ENCODE data around the gene SLC47A1. TPM values are rescaled to one million over a fixed set of nuclear protein-coding genes. Genes with fewer than 3 reads are reported as not detected.

The SLC47A1 gene
- total and polyA plus RNA-seq, 2 of the 13 experiments (the other 11 are each of a cell fraction or from before 2014, with no cell fraction given): 42.1 to 67.5 TPM

GRCh38 chr17:19533718-19534561, at the start of gene SLC47A1 (continued):
- no peak for TF ChIP-seq ZNF318 (CRISPR knock-in tag; IDR thresholded peaks at IDR 0.05)
- no peak for TF ChIP-seq ZNF75D (CRISPR knock-in tag; IDR thresholded peaks at IDR 0.05; ENCODE audit: borderline replicate concordance)
- TF ChIP-seq NFE2L1 (CRISPR knock-in tag; IDR thresholded peaks at IDR 0.05; ENCODE audit: borderline replicate concordance): no peak
- TF ChIP-seq GABPA (IDR thresholded peaks at IDR 0.05; ENCODE audit: low read depth, low read length): no peak
- 0 out of 2 replicates have a peak, but pooled peaks have one; percentile 25 for TF ChIP-seq GABPA (CRISPR knock-in tag; IDR thresholded peaks at IDR 0.05; ENCODE audit: low read depth)
- TF ChIP-seq NKX3-1 (CRISPR knock-in tag; IDR thresholded peaks at IDR 0.05): no peak; the same call in 1 of the 2 replicates
- TF ChIP-seq TCF7L2 (IDR thresholded peaks at IDR 0.05; ENCODE audit: low read depth, low read length): no peak
- no peak for TF ChIP-seq ZNF207 (IDR thresholded peaks at IDR 0.05; ENCODE audit: borderline replicate concordance)
- TF ChIP-seq ZMAT3 (CRISPR knock-in tag; conservative IDR thresholded peaks at IDR 0.05): peak; percentile 89; the same call in 1 of the 2 replicates
- TF ChIP-seq RELA (CRISPR knock-in tag; IDR thresholded peaks at IDR 0.05): no peak
- TF ChIP-seq ZNF292 (CRISPR knock-in tag; IDR thresholded peaks at IDR 0.05; ENCODE audit: borderline replicate concordance, low read depth): no peak
- no peak for TF ChIP-seq ZNF740 (CRISPR knock-in tag; IDR thresholded peaks at IDR 0.05)
- no peak for TF ChIP-seq ZNF639 (CRISPR knock-in tag; conservative IDR thresholded peaks at IDR 0.05)
- no peak for TF ChIP-seq FOXK1 (CRISPR knock-in tag; IDR thresholded peaks at IDR 0.05; ENCODE audit: borderline replicate concordance, low read depth)
- no peak; the same call in 1 of the 2 replicates for TF ChIP-seq ZNF672 (CRISPR knock-in tag; IDR thresholded peaks at IDR 0.05)
- TF ChIP-seq ZIK1 (CRISPR knock-in tag; IDR thresholded peaks at IDR 0.05; ENCODE audit: borderline replicate concordance, low read depth): 0 out of 2 replicates have a peak, but pooled peaks have one; percentile 15
- no peak for TF ChIP-seq ZMYM3 (CRISPR knock-in tag; IDR thresholded peaks at IDR 0.05)
- TF ChIP-seq ZNF12 (CRISPR knock-in tag; IDR thresholded peaks at IDR 0.05): no peak
- TF ChIP-seq ZNF383 (CRISPR knock-in tag; IDR thresholded peaks at IDR 0.05; ENCODE audit: borderline replicate concordance): no peak
- no peak for TF ChIP-seq IRF2 (CRISPR knock-in tag; IDR thresholded peaks at IDR 0.05)
- no peak for TF ChIP-seq ZFP36 (IDR thresholded peaks at IDR 0.05; ENCODE audit: borderline replicate concordance, low read depth, low read length, partially characterized antibody)
